Right cardiac atrium (tissue), 5 donors: ENCODE results near the gene CEP135. TPM values are rescaled to one million over a fixed set of nuclear protein-coding genes. Genes with fewer than 3 reads are reported as not detected.
A peak's percentile ranks its signal among the peaks of the same experiment; 100 is the strongest.
"Not testable (repeated sequence)": the region's sequence is repeated elsewhere in the genome, so short reads cannot be mapped to it uniquely, and the experiment has no call there.

Source experiments
- ATAC-seq, 2 donors: fragments of 200-7000 bp; cut with Tn5 transposase; one replicate each; pipeline versions ENCODE4 v1.8.0 to v1.9.1; 2020; ENCODE audit warnings: moderate library complexity in 2 of 2, mild to moderate bottlenecking in 1 of 2
- DNase-seq, 3 donors: peaks; one replicate each; pipeline ENCODE4 v3.0.0-alpha.2; 2020
- H3K27ac ChIP-seq: one replicate; pipeline ENCODE4 v1.5.1; 2013; ENCODE audit warnings: mild to moderate bottlenecking, low read length, control low read depth, moderate library complexity
- H3K27me3 ChIP-seq: one replicate; pipeline ENCODE4 v1.6.1; 2013; ENCODE audit not compliant: control insufficient read depth, insufficient read depth
- H3K4me1 ChIP-seq: one replicate; pipeline ENCODE4 v1.6.1; 2013; ENCODE audit warnings: low read length; ENCODE audit not compliant: control insufficient read depth, insufficient read depth
- H3K4me3 ChIP-seq: one replicate; pipeline ENCODE4 v1.5.1; 2013; ENCODE audit warnings: low read length, control low read depth
- H3K9me3 ChIP-seq: one replicate; pipeline ENCODE4 v1.6.1; 2013; ENCODE audit warnings: low read length; ENCODE audit not compliant: control insufficient read depth
- WGBS: extraction: QIAGEN DNeasy Blood & Tissue Kit; methylation state at CpG from one replicate; pipeline ENCODE4 v1.1.7; 2013; 5-methylcytosine and 5-hydroxymethylcytosine counted together
- intact Hi-C, 4 donors: fragments of 100-400 bp; cut with DNase I; formaldehyde crosslinking; loops; one replicate each; pipeline versions ENCODE4 v1.11.0 to v1.14.0; 2022 to 2023
- polyA plus RNA-seq: library from polyadenylated mRNA; stranded (reverse); fragments of 200-250 nt; gene quantifications from one replicate; pipeline ENCODE4 v1.2.3, GENCODE V29; 2013
- total RNA-seq, 4 donors: library from RNA; stranded (reverse); fragmentation: NEBNext Ultra II Directional; extraction: Animal tissue kit (Norgen Biotek cat#: 25700); gene quantifications; one replicate each; pipeline ENCODE4 v1.2.1, GENCODE V29; 2021
- donor health status: healthy with polysubstance abuse.
- donor health status: DM: no; HTN: yes; CAD: no.
- donor health status: DM: no; HTN: no; CAD: no.
- donor health status: DM: no; HTN: yes; CAD: no; lungs with severe emphysema.
- donor health status: DM: yes; HTN: yes; CAD: no.

Gene CEP135
- total and polyA plus RNA-seq, 5 donors, result 1.3 to 3.0 (median 2.5) TPM

DNA sequence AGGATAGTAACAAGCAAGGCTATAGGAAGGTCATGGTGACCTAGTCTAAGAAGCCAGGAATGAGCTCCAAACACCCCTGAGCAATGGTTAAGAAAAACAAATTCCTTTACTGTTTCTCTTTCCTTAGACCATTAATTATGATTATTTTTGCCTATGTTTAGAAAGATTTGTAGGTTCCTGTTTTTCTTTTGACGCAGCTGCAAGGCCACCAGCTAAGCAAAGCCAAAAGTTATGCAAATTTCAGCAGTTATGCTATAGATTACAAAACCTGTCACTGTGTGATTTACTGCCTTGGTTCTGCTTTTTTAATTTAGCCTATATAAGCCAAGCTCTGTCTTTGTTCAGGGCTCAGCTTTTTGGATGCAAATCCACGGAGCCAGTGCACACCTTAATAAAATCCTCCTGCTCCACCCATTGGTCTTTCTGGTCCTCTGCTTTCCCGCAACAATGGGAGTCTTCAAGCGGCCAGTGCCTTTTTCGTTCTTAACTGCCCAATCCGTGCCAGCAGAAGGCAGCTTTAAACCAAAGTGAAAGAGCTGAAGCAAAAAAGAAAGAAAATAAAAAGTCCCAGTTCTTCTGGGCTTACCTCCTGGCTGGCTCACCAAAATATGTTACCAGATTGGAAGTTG is 1.4 kb upstream of the CEP135 start:
- 43% methylated on average over 6 of the region's 6 CpGs for WGBS
- no peak for ATAC-seq
- Histone ChIP-seq H3K9me3 (no peaks in the 10 kb centered on the region), H3K4me1 (peaks cover 4% of the 10 kb centered on the region), H3K4me3 (peak overlapping the region; percentile 40), H3K27ac (peak overlapping the region; percentile 79), H3K27me3 (no peaks in the 10 kb centered on the region)
- DNase-seq, result no peak
- intact Hi-C loops, result loop anchor here in 3 of 4 donors (5.0 kb wide), 1 partner anchor 355 kb away; no protein-coding TSS in a partner anchor

DNA sequence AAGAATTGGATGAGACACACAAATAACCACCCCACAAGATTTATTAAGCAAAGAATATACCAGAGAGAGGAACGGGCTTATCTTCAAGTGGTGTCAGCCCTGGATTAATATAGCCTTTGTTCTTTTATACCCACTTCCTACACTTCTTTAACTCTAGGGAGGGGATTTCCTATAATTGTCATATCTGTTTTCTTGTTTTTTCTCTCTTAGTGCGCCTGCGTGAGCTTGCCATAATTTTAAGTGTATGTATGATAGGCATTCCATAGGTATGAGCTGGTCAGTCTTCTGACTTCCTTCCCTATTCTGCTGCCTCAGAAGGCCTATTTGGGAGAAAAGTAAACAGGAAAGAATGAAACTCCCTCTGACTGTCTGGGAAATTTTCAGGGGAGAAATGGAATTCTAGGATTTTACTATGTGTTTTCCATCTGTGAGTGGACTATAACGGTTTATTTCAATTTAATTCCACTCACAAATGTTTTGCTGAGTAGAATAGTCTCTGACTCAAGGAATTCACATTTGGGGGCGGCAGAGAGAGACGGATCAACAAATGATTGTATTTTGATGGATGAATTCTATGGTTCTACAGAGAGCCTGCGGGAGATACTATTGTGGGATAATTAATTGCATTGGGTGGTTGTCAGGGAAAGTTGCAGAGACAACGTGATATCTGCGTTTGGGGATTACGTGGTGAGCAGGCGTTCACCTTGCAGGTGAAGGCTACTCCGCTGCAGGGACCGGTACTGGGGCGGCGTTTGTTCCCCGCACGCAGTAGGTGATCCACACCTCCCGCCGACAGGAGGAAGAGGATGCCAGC is 626 bp upstream of the CEP135 start:
- 3% methylated on average over 19 of the region's 19 CpGs for WGBS
- no peaks in the 10 kb centered on the region for H3K9me3 ChIP-seq
- ATAC-seq, result peak in 1 of 2 donors; percentile 24

DNA sequence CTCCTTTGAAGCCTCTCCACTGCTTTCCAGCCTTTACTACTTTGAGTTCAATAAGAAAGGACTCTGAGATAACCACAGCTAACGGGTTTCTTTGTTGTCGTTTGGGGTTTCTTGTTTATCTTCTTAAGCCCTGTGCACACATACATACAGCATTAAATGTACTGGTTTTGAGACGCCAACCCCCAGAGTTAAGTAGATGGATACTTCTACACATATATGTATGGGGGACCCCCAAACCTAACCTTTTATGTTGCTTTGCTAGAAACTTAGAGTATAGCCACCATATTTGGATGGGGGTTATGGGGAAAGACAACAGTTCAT is 697 bp downstream of the CEP135 start:
- peak overlapping the region; percentile 24 for H3K27ac ChIP-seq
- H3K9me3 ChIP-seq, result no peaks in the 10 kb centered on the region
- intact Hi-C loops, result loop anchor here (2.0 to 5.0 kb wide), 2 partner anchors 351 to 353 kb away; no protein-coding TSS in a partner anchor
- no peaks in the 10 kb centered on the region for H3K27me3 ChIP-seq
- ATAC-seq, result no peak
- no peak for DNase-seq
- H3K4me1 ChIP-seq, result peaks cover 4% of the 10 kb centered on the region
- WGBS, result 3% methylated on average over 3 of the region's 3 CpGs
- peak overlapping the region; percentile 56 for H3K4me3 ChIP-seq

More for the DNA sequence above, 626 bp upstream of the CEP135 start:
- Histone ChIP-seq H3K4me3 (peak overlapping the region; percentile 40), H3K4me1 (peaks cover 4% of the 10 kb centered on the region), H3K27me3 (no peaks in the 10 kb centered on the region), H3K27ac (peak overlapping the region; percentile 79)
- no peak for DNase-seq
- intact Hi-C loops, result loop anchor here (2.0 to 5.0 kb wide), 2 partner anchors 353 to 354 kb away; no protein-coding TSS in a partner anchor

DNA sequence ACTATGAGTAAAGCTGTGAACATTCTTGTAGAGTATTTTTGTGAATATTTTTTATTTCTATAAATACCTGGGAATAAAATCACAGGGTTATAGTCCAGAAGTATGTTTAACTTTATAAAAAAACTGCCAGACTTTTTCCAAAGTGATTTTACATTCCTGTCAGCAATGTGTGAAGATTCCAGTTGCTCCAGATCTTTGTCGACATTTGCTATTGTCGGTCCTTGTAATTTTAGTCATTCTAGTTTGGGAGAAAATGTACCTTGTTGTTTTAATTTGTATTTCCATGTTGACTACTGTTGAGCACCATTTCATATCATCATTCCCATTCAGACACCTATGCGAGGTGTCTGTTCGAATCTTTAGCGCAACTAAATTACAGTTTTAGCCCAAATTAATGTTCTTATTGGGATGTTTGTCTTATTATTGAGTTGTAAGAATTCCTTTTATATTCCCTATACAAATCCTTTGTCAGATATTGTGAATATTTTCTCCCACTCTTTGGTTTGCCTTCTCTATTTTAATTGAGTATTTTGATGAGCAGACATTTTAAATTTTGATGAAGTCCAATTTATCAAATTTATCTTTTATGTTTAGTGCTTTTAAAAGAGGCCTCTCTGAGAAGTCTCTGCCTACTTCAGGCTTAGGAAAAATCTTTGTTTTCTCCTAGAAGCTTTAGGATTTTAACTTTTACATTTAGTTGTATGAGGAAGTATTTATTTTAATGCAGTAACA is 2.6 kb downstream of the CEP135 start:
- DNase-seq (no peak), ATAC-seq (no peak)
- intact Hi-C loops, result no loop called here
- no peak overlapping the region for H3K27ac ChIP-seq
- peaks cover 4% of the 10 kb centered on the region for H3K4me1 ChIP-seq
- no peaks in the 10 kb centered on the region for H3K27me3 ChIP-seq
- no peak overlapping the region for H3K4me3 ChIP-seq
- H3K9me3 ChIP-seq, result no peaks in the 10 kb centered on the region
- WGBS, result 99% methylated on average over 5 of the region's 5 CpGs

DNA sequence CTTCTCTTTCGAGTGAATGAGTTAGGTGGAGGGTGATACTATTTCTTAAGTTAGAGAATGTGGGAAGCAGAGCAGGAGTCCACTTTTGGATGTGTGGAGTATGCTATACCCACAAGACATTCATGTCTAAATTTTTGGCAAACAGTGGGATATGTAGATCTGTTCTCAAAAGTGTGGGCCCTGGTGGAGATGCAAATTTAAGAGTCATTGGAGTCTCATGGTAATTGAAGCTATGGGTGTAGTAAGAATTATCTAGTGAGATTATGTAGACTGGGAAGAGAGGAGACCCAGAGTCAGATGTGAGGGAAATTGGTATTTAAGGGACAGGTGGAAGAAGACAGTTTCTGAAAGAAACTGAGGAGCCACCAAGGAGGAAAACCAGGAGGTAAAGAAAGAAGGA is 7.0 kb downstream of the CEP135 start:
- no peak for DNase-seq
- Histone ChIP-seq H3K27ac (no peak overlapping the region), H3K27me3 (no peaks in the 10 kb centered on the region), H3K4me3 (no peak overlapping the region), H3K9me3 (no peaks in the 10 kb centered on the region), H3K4me1 (no peaks in the 10 kb centered on the region)
- intact Hi-C loops, result no loop called here
- WGBS, result 95% methylated on average over 1 of the region's 1 CpG
- no peak for ATAC-seq

DNA sequence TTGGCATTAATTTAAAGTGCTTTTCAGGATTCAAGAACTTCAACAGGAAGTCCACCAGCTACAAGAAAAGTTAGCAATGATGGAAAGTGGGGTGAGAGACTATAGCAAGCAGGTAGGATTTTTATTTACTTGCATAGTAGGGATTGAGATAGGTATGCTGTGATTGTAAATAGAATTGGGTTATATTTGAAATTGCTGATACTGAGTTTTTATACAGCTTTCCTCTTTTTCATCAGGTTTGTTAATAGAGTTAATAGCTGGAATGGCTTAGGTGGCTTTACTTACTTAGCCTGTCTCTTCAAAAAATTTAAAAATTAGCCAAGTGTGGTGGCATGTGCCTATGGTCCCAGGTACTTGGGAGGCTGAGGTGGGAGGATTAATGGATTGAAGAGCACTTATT is 10.9 kb downstream of the CEP135 start:
- intact Hi-C loops, result no loop called here
- no peak for DNase-seq
- Histone ChIP-seq H3K27me3 (no peaks in the 10 kb centered on the region), H3K4me3 (no peak overlapping the region), H3K9me3 (no peaks in the 10 kb centered on the region), H3K4me1 (no peaks in the 10 kb centered on the region), H3K27ac (no peak overlapping the region)
- ATAC-seq, result no peak

DNA sequence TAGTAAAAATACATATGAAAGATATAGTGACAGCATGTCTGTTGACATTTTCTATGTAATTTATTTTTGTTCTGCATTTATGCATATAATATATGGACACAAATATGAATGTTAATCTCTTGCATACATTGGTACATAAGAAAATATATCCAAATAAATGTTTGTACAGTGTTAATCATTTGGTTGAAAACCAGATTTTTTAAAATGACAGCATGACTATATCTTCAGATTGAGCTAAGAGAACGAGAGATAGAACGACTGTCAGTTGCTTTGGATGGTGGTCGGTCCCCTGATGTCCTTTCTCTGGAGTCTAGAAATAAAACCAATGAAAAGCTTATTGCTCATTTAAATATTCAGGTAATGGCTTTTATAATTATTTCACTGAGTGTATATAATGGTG is 15.3 kb downstream of the CEP135 start:
- no peaks in the 10 kb centered on the region for H3K4me1 ChIP-seq
- H3K4me3 ChIP-seq, result no peak overlapping the region
- 93% methylated on average over 3 of the region's 3 CpGs for WGBS
- H3K9me3 ChIP-seq, result no peaks in the 10 kb centered on the region
- H3K27me3 ChIP-seq, result no peaks in the 10 kb centered on the region
- DNase-seq, result no peak
- ATAC-seq, result no peak
- intact Hi-C loops, result no loop called here
- no peak overlapping the region for H3K27ac ChIP-seq

DNA sequence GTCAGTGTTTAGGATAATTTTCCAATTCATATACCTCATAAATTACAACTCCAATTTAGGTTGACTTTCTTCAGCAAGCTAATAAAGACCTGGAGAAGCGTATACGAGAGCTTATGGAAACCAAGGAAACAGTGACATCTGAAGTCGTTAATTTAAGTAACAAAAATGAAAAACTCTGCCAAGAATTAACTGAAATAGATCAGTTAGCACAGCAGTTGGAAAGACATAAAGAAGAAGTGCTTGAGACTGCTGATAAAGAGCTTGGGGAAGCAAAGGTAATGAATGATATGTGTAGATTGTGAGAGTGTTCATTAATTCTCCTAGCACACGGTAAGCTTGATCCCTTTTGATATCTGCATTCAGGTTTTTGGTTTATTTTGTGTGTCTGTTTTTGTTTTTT is 16.8 kb downstream of the CEP135 start:
- no peak for DNase-seq
- H3K4me1 ChIP-seq, result no peaks in the 10 kb centered on the region
- intact Hi-C loops, result no loop called here
- 75% methylated on average over 4 of the region's 4 CpGs for WGBS
- H3K27ac ChIP-seq, result no peak overlapping the region
- H3K27me3 ChIP-seq, result no peaks in the 10 kb centered on the region
- no peak overlapping the region for H3K4me3 ChIP-seq
- no peaks in the 10 kb centered on the region for H3K9me3 ChIP-seq
- ATAC-seq, result no peak

DNA sequence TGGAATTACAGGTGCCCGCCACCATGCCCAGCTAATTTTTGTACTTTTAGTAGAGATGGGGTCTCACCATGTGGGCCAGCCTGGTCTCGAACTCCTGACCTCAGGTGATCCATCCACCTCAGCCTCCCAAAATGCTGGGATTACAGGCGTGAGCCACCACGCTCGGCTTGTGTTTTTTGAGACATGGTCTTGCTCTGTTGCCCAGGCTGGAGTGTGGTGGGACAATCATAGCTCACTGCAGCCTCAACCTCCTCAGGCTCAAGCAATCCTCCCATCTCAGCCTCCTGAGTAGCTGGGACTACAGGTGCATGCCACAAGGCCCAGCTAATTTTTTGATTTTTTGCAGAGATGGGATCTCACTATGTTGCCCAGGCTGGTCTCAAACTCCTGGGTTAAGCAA is 17.6 kb downstream of the CEP135 start:
- WGBS, result 96% methylated on average over 5 of the region's 5 CpGs
- DNase-seq, H3K27me3 ChIP-seq, H3K4me1 ChIP-seq, ATAC-seq, H3K4me3 ChIP-seq, H3K27ac ChIP-seq, intact Hi-C loops, H3K9me3 ChIP-seq: not testable (repeated sequence)

DNA sequence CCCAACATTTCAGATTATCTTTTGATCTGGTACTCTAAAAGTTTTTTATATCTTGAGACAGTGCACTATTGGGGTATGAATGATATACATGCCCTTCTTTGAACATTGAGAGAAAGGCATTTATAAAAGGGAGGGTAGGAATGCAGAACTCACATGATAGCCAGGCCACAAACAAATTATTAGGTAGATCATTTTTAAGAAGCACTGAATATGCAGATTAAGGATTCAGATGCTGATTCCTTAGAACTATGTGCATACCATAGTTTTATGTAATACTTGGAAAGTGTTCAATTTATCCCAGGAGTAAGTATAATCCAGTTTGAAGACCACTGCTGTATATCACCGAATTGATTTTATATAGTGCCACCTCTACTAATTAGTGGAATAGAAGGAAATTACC is 18.6 kb downstream of the CEP135 start:
- H3K27me3 ChIP-seq, result no peaks in the 10 kb centered on the region
- H3K9me3 ChIP-seq, result no peaks in the 10 kb centered on the region
- WGBS, result 96% methylated on average over 1 of the region's 1 CpG
- no peaks in the 10 kb centered on the region for H3K4me1 ChIP-seq
- DNase-seq (no peak), ATAC-seq (no peak)
- H3K4me3 ChIP-seq, result no peak overlapping the region
- intact Hi-C loops, result no loop called here
- H3K27ac ChIP-seq, result no peak overlapping the region

DNA sequence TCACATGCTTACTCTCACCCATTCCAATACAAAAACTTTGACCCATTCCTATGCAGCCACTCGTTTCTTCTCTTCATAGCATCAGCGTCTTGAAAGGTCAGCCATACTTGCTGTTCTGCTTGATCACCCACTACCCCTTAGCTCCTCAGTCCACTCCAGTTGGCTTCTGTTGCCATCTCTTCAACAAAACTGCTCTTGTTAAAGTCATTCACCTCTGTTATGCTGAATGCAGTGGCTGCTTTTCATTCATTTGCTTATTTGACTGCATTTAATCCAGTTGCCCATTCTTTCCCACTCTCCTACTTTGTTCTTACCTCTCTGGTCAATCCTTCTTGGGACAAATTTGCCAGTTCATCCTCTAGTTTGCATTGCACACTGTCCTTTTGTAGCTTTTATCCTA is 24.9 kb downstream of the CEP135 start:
- no peaks in the 10 kb centered on the region for H3K9me3 ChIP-seq
- WGBS, result 94% methylated on average over 2 of the region's 2 CpGs
- DNase-seq, result no peak
- ATAC-seq, result no peak
- H3K27me3 ChIP-seq, result no peaks in the 10 kb centered on the region
- H3K4me1 ChIP-seq, result no peaks in the 10 kb centered on the region
- no peak overlapping the region for H3K4me3 ChIP-seq
- no peak overlapping the region for H3K27ac ChIP-seq
- intact Hi-C loops, result no loop called here
